Activated B cell treated with CpG ODN at 0.5 μM for 24 hours (primary cell): ENCODE measurements around the gene NRGN. TPM values are rescaled to one million over a fixed set of nuclear protein-coding genes. Genes with fewer than 3 reads are reported as not detected.

Experiments used
- ATAC-seq: fragments of 200-7000 bp; cut with Tn5 transposase; one replicate; pipeline ENCODE4 v1.10.0; 2021; ENCODE audit warnings: low read depth, mild to moderate bottlenecking, moderate library complexity
- CTCF ChIA-PET: fragments of 350-600 bp; sonication (Branson Sonifier 250); formaldehyde crosslinking; loops from one replicate; lab custom pipeline; 2021; ENCODE audit warnings: antibody characterized with exemption; lab: Charles Lee
- POLR2A ChIA-PET: fragments of 350-600 bp; sonication (Branson Sonifier 250); formaldehyde crosslinking; loops from one replicate; lab custom pipeline; 2021; ENCODE audit warnings: antibody characterized with exemption; lab: Charles Lee
- DNase-seq: peaks from one replicate; pipeline ENCODE4 v3.0.0; 2022
- H3K27ac Mint-ChIP-seq: one replicate; pipeline ENCODE4 v1.8.0; 2020; ENCODE audit warnings: mixed read lengths
- H3K27me3 Mint-ChIP-seq: one replicate; pipeline ENCODE4 v1.8.0; 2021; ENCODE audit warnings: mixed read lengths
- H3K36me3 Mint-ChIP-seq: one replicate; pipeline ENCODE4 v1.8.0; 2021; ENCODE audit warnings: low read depth, mixed read lengths
- H3K4me1 Mint-ChIP-seq: one replicate; pipeline ENCODE4 v1.8.0; 2021; ENCODE audit warnings: mixed read lengths
- H3K4me3 Mint-ChIP-seq: one replicate; pipeline ENCODE4 v1.8.0; 2020; ENCODE audit warnings: mild to moderate bottlenecking, mixed read lengths
- H3K9me3 Mint-ChIP-seq: one replicate; pipeline ENCODE4 v1.8.0; 2020; ENCODE audit warnings: mixed read lengths
- intact Hi-C: fragments of 100-400 bp; cut with micrococcal nuclease; formaldehyde crosslinking; loops from one replicate; pipeline ENCODE4 v1.15.1; 2024
- total RNA-seq: library from RNA; stranded (reverse); gene quantifications from 2 replicates; pipeline ENCODE4 v1.2.3, GENCODE V29; 2022
- TF ChIP-seq, protein P1 (sequence below): fragments of 200-600 bp; IDR thresholded peaks from one replicate; pipeline ENCODE4 v1.8.0; 2022; ENCODE audit warnings: antibody characterized with exemption, mild to moderate bottlenecking

The NRGN gene
- total RNA-seq, 1 donor from 2014 or later: 1.0 TPM

DNA sequence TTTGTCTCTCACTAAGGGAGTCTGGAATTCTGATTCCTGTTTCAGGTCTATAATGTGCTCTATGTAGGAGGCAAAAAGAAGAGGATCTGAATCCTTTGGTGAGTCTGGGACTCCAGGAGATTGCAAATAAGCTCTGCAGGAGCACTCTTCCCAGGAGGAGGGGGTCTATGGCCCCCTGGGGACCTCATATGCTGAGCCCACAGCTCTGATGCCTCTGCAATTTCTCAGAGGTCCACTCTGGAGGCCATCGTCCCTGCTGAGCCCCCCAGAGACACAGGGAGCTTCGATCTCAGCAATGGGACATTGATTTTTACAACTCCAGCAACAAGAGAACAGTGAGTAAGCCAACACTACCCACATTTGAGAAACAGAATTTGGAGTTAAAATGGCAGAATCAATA lies 20.2 kb upstream of the NRGN start:
- intact Hi-C loops: no loop called here

GRCh38 chr11:124722176-124722575 lies 17.6 kb upstream of the NRGN start:
- Mint-ChIP-seq H3K36me3 (no peaks in the 10 kb centered on the region), H3K4me1 (peaks cover 65% of the 10 kb centered on the region), H3K9me3 (no peaks in the 10 kb centered on the region), H3K4me3 (no peak overlapping the region), H3K27ac (no peak overlapping the region), H3K27me3 (peaks cover 34% of the 10 kb centered on the region)
- CTCF ChIA-PET: no interaction called here
- DNase-seq (no peak), ATAC-seq (no peak)
- intact Hi-C loops: no loop called here
- TF ChIP-seq, protein P1, sequence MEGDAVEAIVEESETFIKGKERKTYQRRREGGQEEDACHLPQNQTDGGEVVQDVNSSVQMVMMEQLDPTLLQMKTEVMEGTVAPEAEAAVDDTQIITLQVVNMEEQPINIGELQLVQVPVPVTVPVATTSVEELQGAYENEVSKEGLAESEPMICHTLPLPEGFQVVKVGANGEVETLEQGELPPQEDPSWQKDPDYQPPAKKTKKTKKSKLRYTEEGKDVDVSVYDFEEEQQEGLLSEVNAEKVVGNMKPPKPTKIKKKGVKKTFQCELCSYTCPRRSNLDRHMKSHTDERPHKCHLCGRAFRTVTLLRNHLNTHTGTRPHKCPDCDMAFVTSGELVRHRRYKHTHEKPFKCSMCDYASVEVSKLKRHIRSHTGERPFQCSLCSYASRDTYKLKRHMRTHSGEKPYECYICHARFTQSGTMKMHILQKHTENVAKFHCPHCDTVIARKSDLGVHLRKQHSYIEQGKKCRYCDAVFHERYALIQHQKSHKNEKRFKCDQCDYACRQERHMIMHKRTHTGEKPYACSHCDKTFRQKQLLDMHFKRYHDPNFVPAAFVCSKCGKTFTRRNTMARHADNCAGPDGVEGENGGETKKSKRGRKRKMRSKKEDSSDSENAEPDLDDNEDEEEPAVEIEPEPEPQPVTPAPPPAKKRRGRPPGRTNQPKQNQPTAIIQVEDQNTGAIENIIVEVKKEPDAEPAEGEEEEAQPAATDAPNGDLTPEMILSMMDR: no peak
- POLR2A ChIA-PET: no interaction called here

More for the DNA sequence above, 20.2 kb upstream of the NRGN start:
- Mint-ChIP-seq H3K27ac (no peak overlapping the region), H3K27me3 (peaks cover 40% of the 10 kb centered on the region), H3K4me3 (no peak overlapping the region), H3K4me1 (peaks cover 44% of the 10 kb centered on the region), H3K36me3 (no peaks in the 10 kb centered on the region), H3K9me3 (no peaks in the 10 kb centered on the region)
- DNase-seq (no peak), ATAC-seq (no peak)
- POLR2A ChIA-PET: no interaction called here
- CTCF ChIA-PET: interaction anchor here (1.5 kb wide), 1 partner anchor 51 kb away, joined by 3 read pairs; no protein-coding TSS in a partner anchor
- TF ChIP-seq, protein P1: no peak

DNA sequence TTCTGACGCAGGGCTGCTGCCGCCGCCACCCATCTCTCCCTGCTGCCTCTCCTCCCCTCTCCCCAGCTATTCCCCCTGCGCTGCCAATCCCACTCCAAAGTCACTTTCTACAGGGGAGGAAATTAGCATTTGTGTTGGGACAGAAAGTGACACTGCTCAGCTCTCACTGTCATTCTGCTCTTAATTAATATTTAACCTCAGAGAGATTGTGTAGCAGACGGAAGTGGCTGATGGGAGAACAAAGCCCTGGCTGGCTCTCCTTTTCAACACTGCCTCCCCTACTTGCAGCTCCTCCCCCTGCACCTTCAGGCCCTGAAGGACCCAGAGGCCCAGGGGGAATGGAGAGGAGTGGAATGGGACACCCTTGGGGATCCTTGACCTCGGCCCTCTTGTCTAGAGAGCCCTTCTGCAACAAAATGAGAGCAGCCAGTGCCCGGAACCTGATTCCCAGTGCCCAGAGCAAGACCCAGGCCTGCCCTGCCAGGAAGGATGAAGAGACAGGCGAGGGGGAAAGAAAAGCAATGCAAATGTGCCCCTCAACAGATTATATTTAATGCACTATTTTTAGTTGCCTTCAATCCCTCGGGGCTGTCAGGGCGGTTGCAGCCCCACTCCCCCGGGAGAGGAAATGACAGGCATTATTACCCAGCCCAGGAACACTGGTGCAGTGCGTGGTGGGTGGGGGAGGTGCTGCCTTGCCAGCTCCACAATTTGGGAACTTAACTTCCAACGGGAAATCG lies 14.6 kb upstream of the NRGN start:
- ChIA-PET CTCF (interaction anchor here (0.5 to 1.4 kb wide), 4 partner anchors 13 to 61 kb away, joined by 3 to 4 read pairs (median 3); no protein-coding TSS in a partner anchor), POLR2A (interaction anchor here (0.7 to 2.2 kb wide), 4 partner anchors 21 to 52 kb away, joined by 3 to 16 read pairs (median 6); partner anchors contain the start of genes SIAE and SPA17)
- TF ChIP-seq, protein P1: no peak
- H3K4me1 Mint-ChIP-seq: peaks cover 56% of the 10 kb centered on the region
- ATAC-seq (peak; percentile 87), DNase-seq (peak; percentile 47)
- peak overlapping the region; percentile 50 for H3K27ac Mint-ChIP-seq
- H3K27me3 Mint-ChIP-seq: peaks cover 10% of the 10 kb centered on the region
- no peaks in the 10 kb centered on the region for H3K36me3 Mint-ChIP-seq
- H3K4me3 Mint-ChIP-seq: peak overlapping the region; percentile 73
- no peaks in the 10 kb centered on the region for H3K9me3 Mint-ChIP-seq
- intact Hi-C loops: loop anchor here (1.0 kb wide), 4 partner anchors 15 to 52 kb away; partner anchors contain the start of genes SIAE and SPA17

DNA sequence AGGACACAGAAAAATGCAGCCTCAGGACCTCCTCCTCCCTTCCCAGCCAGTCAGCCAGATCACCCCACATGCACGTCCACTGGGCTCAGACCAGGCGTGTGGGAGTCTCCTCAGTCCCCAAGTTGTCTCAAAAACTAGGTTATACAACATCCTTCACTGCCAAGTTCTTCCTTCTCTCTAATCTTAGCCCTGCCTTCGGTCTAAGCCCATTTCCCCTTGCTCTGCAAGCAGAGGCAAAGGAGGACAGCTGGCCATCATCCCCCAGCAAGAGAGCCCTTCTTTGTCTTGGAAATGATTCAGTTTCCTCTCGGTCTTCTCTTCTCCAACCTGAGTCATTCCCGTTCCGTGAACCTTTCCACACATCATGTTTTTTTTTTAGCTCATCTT lies 14.0 kb upstream of the NRGN start:
- H3K27ac Mint-ChIP-seq: no peak overlapping the region
- H3K27me3 Mint-ChIP-seq: peaks cover 8% of the 10 kb centered on the region
- DNase-seq (no peak), ATAC-seq (no peak)
- H3K9me3 Mint-ChIP-seq: no peaks in the 10 kb centered on the region
- ChIA-PET POLR2A (interaction anchor here (1.0 to 2.2 kb wide), 2 partner anchors 21 to 36 kb away, joined by 3 to 16 read pairs; no protein-coding TSS in a partner anchor), CTCF (interaction anchor here (1.3 to 1.4 kb wide), 2 partner anchors 21 to 38 kb away, joined by 3 to 4 read pairs; no protein-coding TSS in a partner anchor)
- H3K4me3 Mint-ChIP-seq: peak overlapping the region; percentile 73
- TF ChIP-seq, protein P1: no peak
- H3K36me3 Mint-ChIP-seq: no peaks in the 10 kb centered on the region
- H3K4me1 Mint-ChIP-seq: peaks cover 56% of the 10 kb centered on the region
- intact Hi-C loops: loop anchor here (1.0 kb wide), 4 partner anchors 15 to 52 kb away; partner anchors contain the start of genes SIAE and SPA17

DNA sequence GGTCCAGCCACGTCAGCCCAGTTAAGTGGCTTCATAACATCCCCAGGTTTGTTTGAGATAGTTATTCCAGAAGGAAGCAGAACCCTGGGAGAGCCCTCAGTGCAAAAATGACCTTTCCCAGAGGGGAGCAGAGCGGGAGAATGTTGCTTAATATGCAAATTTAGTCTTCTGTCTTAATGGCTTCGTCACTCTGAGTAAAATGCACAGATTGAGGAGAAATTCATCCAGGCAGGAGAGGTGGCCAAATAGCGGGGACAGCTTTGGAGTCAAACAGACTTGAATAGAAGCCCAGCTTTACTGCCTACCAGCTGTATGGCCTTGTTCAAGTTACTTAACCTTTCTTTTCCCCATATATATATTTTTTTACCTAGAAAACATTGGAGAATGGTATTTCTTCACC lies 12.3 kb upstream of the NRGN start:
- TF ChIP-seq, protein P1: no peak
- H3K9me3 Mint-ChIP-seq: no peaks in the 10 kb centered on the region
- CTCF ChIA-PET: no interaction called here
- no peaks in the 10 kb centered on the region for H3K27me3 Mint-ChIP-seq
- no peak overlapping the region for H3K4me3 Mint-ChIP-seq
- H3K36me3 Mint-ChIP-seq: no peaks in the 10 kb centered on the region
- ATAC-seq (no peak), DNase-seq (no peak)
- POLR2A ChIA-PET: no interaction called here
- intact Hi-C loops: no loop called here
- no peak overlapping the region for H3K27ac Mint-ChIP-seq
- H3K4me1 Mint-ChIP-seq: peaks cover 44% of the 10 kb centered on the region
